Measurements from ENCODE around the gene MST1R.
A peak's percentile ranks its signal among the peaks of the same experiment; 100 is the strongest.

Gene MST1R

DNA sequence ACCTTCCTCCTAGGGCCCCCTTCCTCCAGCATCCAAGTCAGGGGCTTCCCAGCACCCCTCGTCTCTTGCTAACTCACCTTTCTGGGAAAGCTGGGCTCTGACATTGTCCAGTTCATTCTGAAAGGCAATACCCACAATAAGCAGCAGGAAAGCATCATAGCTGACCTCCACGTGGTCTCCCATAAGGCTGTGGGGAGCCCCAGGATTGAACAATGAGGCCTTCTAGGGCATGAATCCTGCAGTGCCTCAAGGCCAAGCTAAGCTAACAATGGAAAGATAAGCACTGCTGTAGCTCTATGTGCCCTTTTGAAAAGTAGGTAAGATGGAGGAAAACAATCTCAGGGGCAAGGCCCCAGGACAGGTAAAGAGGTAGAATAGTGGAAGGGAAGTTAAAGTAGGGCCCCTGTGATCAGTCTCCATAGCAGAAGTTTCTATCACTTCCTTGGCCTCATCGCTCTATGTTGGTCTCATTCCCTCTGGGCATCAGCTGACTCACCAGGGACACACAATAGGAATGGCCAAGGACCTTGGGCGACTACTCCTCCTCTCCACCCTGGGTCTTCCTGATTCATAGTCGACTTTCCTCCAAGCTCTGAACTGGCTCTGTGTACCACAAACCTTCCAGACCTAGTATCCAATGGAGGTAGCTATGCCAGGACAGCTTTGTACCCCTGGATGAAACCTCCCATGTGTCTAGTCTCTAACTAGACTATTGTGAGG, 59.0 kb downstream of the MST1R start:
- H3K27me3 ChIP-seq (ENCODE audit: insufficient read depth, insufficient read length): no peaks in the 10 kb centered on the region
- H3K36me3 ChIP-seq (ENCODE audit: insufficient read depth, insufficient read length, low read length): peaks cover 81% of the 10 kb centered on the region
- H3K4me1 ChIP-seq (ENCODE audit: insufficient read depth, insufficient read length): peaks cover 8% of the 10 kb centered on the region
- no peak for TF ChIP-seq YY1 (IDR thresholded peaks at IDR 0.05; ENCODE audit: insufficient read depth, insufficient read length)
- no peak for TF ChIP-seq SUZ12 (IDR thresholded peaks at IDR 0.05; ENCODE audit: extremely low read depth, insufficient read depth, insufficient read length)
- no peak for TF ChIP-seq ZNF274 (IDR thresholded peaks at IDR 0.05; ENCODE audit: low read depth, low read length)
- no peak overlapping the region for H3K4me3 ChIP-seq (ENCODE audit: insufficient read length, low read depth)
- no peak overlapping the region for H3K9ac ChIP-seq (ENCODE audit: insufficient read length, low read depth)
- no peak for DNase-seq (ENCODE audit: low read depth, low spot score)
- H3K9me3 ChIP-seq (ENCODE audit: insufficient read depth, low read length): no peaks in the 10 kb centered on the region

- H3K36me3 ChIP-seq (ENCODE audit: insufficient read depth, insufficient read length, low read length): peaks cover 88% of the 10 kb centered on the region
- peaks cover 8% of the 10 kb centered on the region for H3K4me1 ChIP-seq (ENCODE audit: insufficient read depth, insufficient read length)
- H3K9me3 ChIP-seq (ENCODE audit: insufficient read depth, low read length): no peaks in the 10 kb centered on the region
- no peaks in the 10 kb centered on the region for H3K27me3 ChIP-seq (ENCODE audit: insufficient read depth, insufficient read length)
- no peak overlapping the region for H3K4me3 ChIP-seq (ENCODE audit: insufficient read length, low read depth)
- DNase-seq (ENCODE audit: low read depth, low spot score): no peak
- no peak for TF ChIP-seq SUZ12 (IDR thresholded peaks at IDR 0.05; ENCODE audit: extremely low read depth, insufficient read depth, insufficient read length)
- TF ChIP-seq YY1 (IDR thresholded peaks at IDR 0.05; ENCODE audit: insufficient read depth, insufficient read length): no peak
- no peak for TF ChIP-seq ZNF274 (IDR thresholded peaks at IDR 0.05; ENCODE audit: low read depth, low read length)
- no peak overlapping the region for H3K9ac ChIP-seq (ENCODE audit: insufficient read length, low read depth)
Measured at GRCh38 chr3:49842843-49843517, 60.7 kb downstream of the MST1R start.

DNA sequence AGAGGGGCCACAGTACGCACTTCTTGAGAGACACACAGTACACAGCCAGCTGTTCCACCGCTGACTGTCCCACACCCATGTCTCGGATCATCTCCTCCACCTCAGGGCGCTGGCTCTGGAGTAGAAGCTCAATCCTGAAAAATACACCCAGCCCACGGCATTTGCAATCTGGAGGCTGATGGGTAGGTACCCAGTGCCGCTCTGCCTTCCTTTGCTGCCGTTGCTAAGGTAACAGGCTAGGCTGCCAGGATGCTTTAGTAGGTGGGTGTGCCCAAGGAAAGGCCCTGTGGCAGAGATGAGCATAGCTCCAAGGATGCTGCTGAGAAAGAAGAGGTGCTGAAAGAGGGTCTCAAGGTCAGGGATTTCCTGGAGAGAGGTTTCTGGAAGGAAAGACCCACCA, 61.9 kb downstream of the MST1R start:
- Histone ChIP-seq H3K9me3 (ENCODE audit: insufficient read depth, low read length) (no peaks in the 10 kb centered on the region), H3K4me3 (ENCODE audit: insufficient read length, low read depth) (no peak overlapping the region), H3K27me3 (ENCODE audit: insufficient read depth, insufficient read length) (no peaks in the 10 kb centered on the region), H3K4me1 (ENCODE audit: insufficient read depth, insufficient read length) (peaks cover 8% of the 10 kb centered on the region), H3K36me3 (ENCODE audit: insufficient read depth, insufficient read length, low read length) (peaks cover 89% of the 10 kb centered on the region), H3K9ac (ENCODE audit: insufficient read length, low read depth) (no peak overlapping the region)
- no peak for DNase-seq (ENCODE audit: low read depth, low spot score)
- TF ChIP-seq YY1 (IDR thresholded peaks at IDR 0.05; ENCODE audit: insufficient read depth, insufficient read length): no peak
- no peak for TF ChIP-seq ZNF274 (IDR thresholded peaks at IDR 0.05; ENCODE audit: low read depth, low read length)
- TF ChIP-seq SUZ12 (IDR thresholded peaks at IDR 0.05; ENCODE audit: extremely low read depth, insufficient read depth, insufficient read length): no peak

- no peak for TF ChIP-seq SUZ12 (IDR thresholded peaks at IDR 0.05; ENCODE audit: extremely low read depth, insufficient read depth, insufficient read length)
- TF ChIP-seq YY1 (IDR thresholded peaks at IDR 0.05; ENCODE audit: insufficient read depth, insufficient read length): no peak
- no peak for TF ChIP-seq ZNF274 (IDR thresholded peaks at IDR 0.05; ENCODE audit: low read depth, low read length)
- H3K9ac ChIP-seq (ENCODE audit: insufficient read length, low read depth): no peak overlapping the region
- peaks cover 90% of the 10 kb centered on the region for H3K36me3 ChIP-seq (ENCODE audit: insufficient read depth, insufficient read length, low read length)
- peaks cover 8% of the 10 kb centered on the region for H3K4me1 ChIP-seq (ENCODE audit: insufficient read depth, insufficient read length)
- no peaks in the 10 kb centered on the region for H3K9me3 ChIP-seq (ENCODE audit: insufficient read depth, low read length)
- no peak overlapping the region for H3K4me3 ChIP-seq (ENCODE audit: insufficient read length, low read depth)
- DNase-seq (ENCODE audit: low read depth, low spot score): peak; percentile 32
- no peaks in the 10 kb centered on the region for H3K27me3 ChIP-seq (ENCODE audit: insufficient read depth, insufficient read length)
Measured at GRCh38 chr3:49841126-49841696, 62.5 kb downstream of the MST1R start.

DNA sequence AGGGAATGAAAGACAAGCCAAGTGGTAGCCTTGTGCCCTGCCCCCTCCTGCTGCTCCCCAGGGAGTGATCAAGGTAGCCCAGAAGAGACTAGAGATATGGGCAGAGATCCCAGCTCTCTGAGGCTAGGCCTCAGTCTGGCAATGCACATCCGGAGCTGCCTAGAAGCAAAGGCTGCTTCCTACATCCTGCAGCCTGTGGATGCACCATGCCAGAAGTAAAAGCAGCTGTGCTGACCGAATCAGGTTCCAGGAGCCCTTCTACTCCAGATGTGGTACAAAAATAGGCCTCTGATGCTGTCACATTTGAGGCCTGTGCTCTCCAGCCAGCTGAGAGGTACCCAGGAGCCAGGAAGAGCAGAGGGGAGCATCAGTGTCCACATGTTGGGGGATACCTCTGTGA, 63.3 kb downstream of the MST1R start:
- TF ChIP-seq YY1 (IDR thresholded peaks at IDR 0.05; ENCODE audit: insufficient read depth, insufficient read length): no peak
- TF ChIP-seq ZNF274 (IDR thresholded peaks at IDR 0.05; ENCODE audit: low read depth, low read length): no peak
- Histone ChIP-seq H3K27me3 (ENCODE audit: insufficient read depth, insufficient read length) (no peaks in the 10 kb centered on the region), H3K36me3 (ENCODE audit: insufficient read depth, insufficient read length, low read length) (peaks cover 84% of the 10 kb centered on the region), H3K9me3 (ENCODE audit: insufficient read depth, low read length) (no peaks in the 10 kb centered on the region), H3K4me1 (ENCODE audit: insufficient read depth, insufficient read length) (peaks cover 8% of the 10 kb centered on the region), H3K4me3 (ENCODE audit: insufficient read length, low read depth) (no peak overlapping the region), H3K9ac (ENCODE audit: insufficient read length, low read depth) (no peak overlapping the region)
- no peak for DNase-seq (ENCODE audit: low read depth, low spot score)

DNA sequence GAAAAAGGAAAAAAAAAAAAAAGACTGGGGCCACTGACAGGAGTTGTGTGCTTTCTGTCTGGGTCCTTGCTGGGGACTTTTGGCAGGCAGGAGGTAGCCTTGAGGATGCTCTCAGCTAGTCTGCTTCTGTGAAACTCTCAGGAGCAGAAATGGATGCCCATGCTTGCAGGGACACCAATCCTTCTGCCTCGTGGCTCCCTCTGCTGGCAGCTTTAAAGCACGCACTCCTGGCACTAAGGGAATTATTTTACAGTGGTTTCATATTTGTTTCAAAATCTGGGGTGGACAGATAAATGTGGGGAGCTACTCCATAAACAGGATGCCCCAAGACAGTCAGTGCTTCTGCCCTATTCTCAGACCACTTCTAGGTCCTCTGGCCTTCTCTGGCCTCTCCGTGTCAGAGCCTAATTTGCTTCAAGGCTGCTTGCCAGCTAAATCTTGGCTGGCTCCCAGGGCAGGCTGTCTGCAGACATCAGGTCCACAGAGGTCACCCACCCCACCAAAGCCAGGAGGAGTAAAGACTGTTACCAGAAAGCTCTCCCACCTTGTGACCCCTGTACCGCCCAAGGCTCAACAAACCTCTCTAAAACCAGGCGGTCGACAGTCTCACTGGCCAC, 64.4 kb downstream of the MST1R start:
- no peak overlapping the region for H3K4me3 ChIP-seq (ENCODE audit: insufficient read length, low read depth)
- H3K36me3 ChIP-seq (ENCODE audit: insufficient read depth, insufficient read length, low read length): peaks cover 80% of the 10 kb centered on the region
- no peaks in the 10 kb centered on the region for H3K9me3 ChIP-seq (ENCODE audit: insufficient read depth, low read length)
- DNase-seq (ENCODE audit: low read depth, low spot score): peak; percentile 42
- peak overlapping the region; percentile 11 for H3K9ac ChIP-seq (ENCODE audit: insufficient read length, low read depth)
- H3K4me1 ChIP-seq (ENCODE audit: insufficient read depth, insufficient read length): peaks cover 8% of the 10 kb centered on the region
- TF ChIP-seq ZNF274 (IDR thresholded peaks at IDR 0.05; ENCODE audit: low read depth, low read length) (no peak), SUZ12 (IDR thresholded peaks at IDR 0.05; ENCODE audit: extremely low read depth, insufficient read depth, insufficient read length) (no peak), YY1 (IDR thresholded peaks at IDR 0.05; ENCODE audit: insufficient read depth, insufficient read length) (no peak)
- no peaks in the 10 kb centered on the region for H3K27me3 ChIP-seq (ENCODE audit: insufficient read depth, insufficient read length)
